HT-29 (cell line): ENCODE measurements around the gene KIF6. TPM values are rescaled to one million over a fixed set of nuclear protein-coding genes. Genes with fewer than 3 reads are reported as not detected.
"Not testable (repeated sequence)": the region's sequence is repeated elsewhere in the genome, so short reads cannot be mapped to it uniquely, and the experiment has no call there.

Experiments
- DNase-seq: peaks from one replicate; pipeline ENCODE4 v3.0.0-alpha.2; 2015; ENCODE audit warnings: low spot score
- total RNA-seq: library from RNA; depleted of rRNA; stranded (reverse); fragments of >200 nt; shearing (Covaris generic); gene quantifications from 2 replicates; pipeline ENCODE4 v1.2.3, GENCODE V29; 2014

KIF6 gene
- total RNA-seq, 1 experiment from 2014 or later, result not detected

DNA sequence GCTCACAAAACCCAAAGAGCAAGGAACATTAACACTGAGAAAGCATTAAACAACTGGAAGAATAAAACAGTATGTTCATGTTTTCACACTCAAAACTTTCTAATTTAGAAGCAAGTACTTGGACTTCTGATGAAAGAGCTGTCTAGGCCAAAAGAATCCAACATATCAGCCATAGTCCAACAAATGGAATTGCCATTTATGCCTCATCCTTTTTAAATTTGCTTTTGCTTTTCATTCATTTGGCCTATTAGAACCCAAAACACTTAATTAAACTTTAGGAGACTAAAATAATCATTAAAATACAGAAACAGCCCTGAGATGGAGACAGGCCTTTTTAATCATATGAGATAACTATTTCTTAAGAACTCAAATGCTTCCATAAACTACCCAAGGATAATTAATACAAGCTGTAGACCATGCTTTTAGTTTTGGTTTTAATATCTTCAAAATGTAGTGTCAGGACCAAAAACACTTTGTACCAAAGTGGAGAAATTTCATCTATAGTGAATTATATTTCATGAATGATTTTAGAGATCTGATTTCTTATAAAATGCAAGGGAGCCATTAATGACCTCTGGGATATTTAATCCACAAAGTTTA is 166.5 kb downstream of the KIF6 start:
- no peak for DNase-seq

DNA sequence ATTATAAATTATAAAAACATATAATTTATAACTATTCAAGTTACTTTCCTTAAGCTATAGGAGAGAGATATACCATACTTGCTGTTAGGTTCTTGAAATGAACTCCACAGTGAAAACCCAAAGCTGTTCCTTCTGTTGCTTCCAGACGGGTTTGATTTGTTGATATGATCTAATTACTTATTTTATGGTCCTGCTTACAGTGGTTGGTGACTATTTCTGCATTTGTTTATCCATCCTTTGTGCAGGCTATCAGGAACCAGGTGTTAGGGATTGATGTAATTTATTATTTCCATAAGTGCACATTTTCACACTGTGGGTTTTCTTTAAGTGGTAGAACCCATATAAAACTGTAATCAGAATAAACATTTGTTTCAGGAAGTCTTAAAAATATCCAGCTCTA is 167.1 kb downstream of the KIF6 start:
- DNase-seq, result no peak

DNA sequence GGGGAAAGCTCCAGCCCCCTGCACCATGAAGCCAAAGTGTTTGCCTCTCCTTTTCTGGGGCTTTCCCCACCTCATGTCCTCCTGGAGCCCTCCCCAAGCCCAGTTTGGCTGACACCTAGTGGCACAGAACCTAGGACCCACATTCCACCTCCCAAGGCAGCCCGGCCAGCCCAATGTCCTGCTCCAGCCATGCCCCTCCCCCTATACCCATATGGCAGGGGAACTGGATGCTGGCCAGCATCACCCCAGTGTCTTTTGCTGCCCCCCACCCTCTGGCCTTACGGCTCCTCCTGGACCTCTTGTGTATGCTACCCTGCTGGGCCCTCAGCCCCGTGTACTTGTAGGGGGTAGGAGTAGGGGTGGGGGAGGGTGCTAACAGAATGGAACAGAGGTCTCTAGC is 170.1 kb downstream of the KIF6 start:
- no peak for DNase-seq

DNA sequence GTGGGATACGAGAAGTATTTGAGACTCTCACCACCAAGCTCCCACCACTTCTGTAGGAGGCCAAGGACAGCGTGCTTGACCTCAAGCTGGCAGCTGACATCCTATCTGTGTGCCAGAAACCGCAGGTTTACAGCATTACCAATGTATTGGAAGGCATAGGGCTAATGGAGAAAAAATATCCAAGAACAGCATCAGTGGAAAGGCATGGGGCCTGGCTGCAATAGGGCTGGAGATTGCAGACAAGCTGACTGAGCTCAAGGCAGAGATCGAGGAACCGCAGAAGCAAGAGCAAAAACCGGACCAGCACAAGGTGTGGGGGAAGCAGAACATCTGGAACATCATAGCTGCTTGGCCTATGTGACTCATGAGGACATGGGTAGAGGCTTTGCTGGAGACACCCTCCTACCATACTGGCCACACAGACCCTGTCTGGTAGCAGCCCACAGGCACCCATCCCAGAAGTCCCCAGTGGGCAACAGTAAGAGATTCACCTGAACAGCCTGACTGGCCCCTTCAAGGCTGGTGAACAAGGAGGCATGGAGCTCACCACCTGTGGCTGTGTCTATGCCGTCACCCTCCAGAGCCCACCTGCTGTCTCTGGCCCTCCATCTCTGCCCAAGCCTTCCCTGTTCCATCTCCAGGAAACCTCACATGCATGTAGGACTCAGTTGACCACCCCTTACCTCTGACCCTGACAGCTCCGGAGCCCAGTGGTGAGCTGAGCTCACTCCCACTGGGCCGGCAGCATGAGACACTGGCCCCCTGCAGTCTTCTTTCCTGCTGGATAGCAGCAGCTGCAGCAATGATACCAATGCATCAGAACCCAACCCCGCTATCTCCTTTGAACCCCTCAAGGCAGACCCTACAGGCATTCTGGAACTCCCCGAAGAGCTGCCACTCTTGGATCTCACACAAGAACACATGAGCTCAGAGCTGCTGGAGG is 171.1 kb downstream of the KIF6 start:
- no peak for DNase-seq

DNA sequence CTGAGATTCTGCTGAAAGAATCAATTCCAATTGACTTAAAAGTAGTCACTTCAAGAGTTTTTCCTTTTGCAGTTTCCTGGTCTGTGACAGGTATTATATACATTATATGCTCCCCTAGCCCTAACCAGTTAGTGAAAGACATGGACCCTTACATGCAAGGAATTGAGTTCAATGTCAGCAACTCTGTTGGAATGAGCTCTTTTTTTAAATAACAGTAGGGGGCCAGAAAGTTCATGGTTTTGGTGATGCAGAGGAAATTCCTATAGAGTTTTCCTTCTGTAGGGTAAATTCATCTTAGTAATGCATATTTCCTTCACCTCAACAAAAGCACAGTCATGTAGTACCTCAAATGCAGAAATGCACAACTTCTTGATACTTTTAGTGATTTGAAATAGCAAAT is 172.2 kb downstream of the KIF6 start:
- DNase-seq, result no peak

DNA sequence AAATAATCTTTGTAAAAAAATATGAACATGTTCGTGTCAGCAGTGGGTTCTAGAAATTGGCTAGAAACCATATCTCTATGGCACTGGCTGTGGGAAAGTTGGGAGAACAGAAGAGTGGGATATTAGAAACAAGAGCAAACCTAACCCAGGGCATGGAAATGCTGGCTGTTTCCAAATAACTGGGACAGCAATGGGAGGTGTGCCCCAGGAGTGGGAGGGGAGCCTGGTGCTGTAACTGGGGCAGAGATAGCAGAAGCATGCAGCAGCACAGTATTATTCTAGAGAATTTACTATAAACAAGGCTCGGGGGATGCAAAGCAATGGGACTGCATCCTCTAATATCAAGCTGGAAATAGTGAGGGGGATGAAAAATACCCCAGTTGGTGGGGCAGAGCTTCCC is 175.0 kb downstream of the KIF6 start:
- DNase-seq, result no peak

DNA sequence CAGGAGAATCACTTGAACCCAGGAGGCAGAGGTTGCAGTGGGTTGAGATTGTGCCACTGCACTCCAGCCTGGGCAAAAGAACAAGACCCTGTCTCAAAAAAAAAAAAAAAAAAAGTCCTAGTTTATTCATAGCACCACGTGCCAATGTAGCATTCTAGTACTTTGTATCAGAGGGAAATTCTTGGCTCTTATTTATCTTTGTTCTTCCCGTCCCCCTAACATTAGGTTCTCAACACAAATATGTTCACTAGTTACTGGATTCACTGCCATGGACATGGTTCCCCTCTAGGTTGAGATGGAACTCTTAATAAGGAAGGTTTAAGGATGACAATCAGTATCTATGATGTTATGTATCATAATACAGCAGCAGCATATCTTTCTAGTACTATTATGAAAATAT is 178.5 kb downstream of the KIF6 start:
- no peak for DNase-seq

DNA sequence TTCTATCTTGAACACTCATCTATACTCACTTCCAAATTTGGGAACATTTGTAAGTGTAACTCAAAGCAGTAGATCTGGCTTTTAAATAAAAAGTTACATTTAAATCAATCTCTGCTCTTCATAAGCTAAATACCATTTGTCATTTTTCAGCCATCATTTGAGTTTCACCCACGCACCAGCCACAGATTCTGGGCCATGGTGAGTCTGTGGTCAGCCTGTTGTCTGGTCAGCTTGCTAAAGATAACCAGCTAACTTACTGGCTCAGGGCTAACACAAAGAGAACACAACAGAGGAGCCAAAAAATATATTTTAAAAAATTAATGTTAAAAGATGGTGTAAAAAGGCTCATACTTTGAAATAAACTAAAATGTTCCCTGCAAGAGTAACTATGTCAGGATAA is 181.3 kb downstream of the KIF6 start:
- DNase-seq, result no peak

DNA sequence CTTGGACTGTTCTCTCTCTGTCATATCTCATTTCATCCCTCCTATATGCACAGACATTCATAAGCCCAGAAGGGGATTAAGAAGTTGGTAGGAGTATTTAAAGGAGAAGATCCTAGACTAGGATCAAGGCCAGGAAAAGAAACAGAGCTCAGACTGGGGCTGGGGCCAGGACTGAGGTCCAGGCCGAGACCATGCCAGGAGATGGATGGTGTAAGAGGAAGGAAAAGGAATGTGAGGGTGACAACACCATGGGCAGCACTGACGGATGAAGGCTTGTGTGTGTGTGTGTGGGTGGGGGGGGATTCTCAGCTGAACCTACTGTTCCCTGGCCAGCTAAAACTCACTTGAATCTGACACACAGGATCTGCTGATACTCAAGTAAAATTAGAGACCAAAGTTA is 182.1 kb downstream of the KIF6 start:
- no peak for DNase-seq

DNA sequence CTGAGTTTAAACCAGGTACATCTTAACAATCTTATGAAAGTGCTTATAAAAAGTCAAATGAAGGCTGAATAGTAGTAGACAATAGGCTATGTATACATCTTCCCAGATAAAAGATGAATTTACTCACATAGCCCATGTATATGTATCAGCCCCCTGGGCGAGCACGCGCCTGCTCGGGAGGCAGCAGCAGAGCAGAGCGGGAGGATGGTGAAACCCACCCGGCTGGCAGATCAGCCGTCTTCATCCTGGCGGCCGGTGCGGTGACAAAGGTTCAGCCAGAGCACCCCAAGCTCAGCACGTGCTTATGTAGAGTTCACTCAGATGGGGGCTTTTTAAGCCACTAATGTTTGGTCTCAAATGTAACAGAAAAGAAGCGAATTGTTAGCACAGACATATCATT is 184.8 kb downstream of the KIF6 start:
- DNase-seq, result no peak

DNA sequence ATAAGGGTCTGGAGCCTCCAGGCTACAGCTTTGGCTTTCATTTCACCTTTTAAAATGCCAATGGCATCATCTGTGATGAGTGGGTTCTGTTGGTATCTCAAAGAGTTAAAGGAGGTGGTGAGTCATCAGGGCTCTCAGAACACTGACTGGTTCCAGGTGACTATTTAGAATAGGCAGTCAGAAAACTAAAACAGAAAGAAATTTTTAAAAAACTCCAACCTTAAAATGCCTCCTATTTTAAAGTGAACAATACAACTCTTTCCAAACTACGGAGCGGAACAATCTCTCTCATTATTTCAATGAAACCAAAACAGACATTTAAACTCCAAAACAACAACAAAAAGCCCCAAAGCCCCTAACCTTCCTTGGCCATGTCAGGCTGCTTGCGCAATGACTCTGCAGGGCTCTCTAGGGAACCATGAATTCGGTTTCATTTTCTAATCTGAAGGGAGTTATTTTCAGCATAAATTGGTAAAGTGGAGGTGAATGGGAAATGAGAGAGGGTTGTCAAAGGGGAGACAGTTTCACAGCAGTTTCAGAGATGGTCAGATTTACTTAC is 194.9 kb downstream of the KIF6 start:
- no peak for DNase-seq

DNA sequence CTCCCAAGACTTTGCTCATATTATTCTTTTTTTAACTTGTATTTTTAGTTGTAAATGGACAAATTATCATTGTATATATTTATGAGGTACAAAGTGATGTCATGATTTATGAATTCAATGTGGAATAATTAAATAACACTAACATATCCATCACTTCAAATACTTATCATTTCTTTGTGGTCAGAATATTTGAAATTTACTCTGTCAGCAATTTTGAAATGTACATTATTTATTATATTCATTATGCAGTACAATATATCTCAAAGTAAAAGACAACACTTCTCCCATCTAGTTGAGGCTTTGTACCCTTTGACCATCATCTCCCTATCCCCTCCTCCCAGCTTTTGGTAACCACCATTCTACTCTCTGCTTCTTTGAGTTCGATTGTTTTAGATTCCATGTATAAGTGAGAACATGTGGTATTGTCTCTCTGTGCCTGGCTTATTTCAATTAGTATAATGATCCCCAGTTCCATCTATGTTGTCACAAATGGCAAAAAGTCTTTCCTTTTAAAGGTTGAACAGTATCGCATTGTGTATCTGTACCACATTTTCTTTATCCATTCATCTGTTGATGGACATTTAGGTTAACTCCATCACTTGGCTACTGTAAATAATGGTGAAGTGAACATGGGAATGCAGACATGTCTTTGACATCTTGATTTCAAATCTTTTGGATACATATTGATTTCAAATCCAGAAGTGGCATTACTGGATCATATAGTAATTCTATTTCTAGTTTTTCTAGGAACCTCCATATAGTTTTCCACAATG is 197.2 kb downstream of the KIF6 start:
- DNase-seq, result no peak

DNA sequence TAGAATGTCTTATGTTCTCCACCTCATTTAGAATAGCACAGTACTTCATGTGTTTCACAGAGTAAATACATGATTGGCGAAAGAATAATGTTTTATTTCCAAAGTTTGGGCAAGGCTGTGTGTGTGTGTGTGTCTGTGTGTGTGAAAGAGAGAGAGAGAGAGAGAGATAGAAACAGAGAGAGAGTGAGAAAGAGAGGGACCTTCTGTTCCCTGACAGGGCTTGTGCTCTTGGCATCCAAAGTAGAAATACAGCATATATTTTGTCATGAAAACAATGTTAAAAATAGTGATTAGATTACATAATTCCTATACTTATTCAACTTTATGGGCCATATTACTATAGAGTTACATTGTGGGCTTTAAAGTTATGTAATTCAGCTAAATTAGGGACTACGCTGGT is 201.2 kb downstream of the KIF6 start:
- no peak for DNase-seq

DNA sequence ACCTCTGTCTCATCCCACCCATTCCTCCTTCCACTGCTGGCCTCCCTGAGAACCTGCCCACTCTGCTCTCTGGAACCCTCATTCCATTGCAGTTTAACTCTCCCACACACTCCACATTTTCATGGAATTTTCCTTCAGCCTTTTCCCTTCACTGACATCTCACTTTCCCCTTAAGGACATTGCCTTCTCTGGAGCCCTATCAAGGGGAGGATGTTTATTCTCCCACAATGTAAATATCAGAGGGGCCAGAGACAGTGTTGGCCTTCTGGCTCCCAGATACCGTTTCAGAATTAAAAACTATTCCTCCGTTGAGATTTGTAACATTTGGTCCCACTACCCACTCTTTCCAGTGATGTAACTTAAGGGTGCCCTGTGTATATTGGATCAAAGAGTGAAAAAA is 203.2 kb downstream of the KIF6 start:
- DNase-seq, result no peak

DNA sequence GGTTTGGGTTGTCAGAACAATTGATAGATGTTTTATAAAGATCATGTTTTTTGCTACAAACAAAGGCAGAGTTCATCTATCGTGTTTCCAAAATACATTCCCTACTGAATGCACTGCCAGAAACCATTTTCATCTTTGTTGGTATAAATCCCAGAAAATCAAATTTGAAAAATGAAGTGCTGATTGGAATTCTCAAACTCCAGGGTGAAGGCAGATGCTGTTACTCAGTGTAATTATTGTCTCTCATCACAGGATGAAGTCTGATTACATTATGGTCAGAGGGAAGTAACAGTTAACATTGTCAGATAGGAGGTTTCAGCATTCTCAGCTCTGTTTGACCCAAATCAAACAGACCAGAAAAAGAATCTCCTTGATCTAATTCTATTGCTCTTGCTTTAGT is 204.3 kb downstream of the KIF6 start:
- no peak for DNase-seq

DNA sequence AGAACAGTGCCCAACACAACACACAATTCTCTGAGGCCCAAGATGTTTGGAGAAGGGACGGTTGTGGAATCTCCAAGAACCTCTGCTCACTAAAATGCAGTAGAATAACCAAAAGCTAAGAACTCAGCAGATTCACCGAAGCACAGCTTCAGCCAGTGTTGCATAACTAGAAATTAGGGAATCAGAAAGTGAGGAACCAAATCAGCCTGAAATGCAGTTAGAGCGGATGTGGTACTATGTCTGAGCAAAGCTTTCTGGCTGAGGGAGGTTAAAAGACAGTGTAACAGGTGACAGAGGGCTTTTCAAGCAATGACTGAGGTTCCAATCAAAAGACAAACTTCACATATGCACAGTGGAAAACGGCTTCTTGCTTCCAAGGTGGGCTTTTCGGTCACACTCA is 204.8 kb downstream of the KIF6 start:
- no peak for DNase-seq

DNA sequence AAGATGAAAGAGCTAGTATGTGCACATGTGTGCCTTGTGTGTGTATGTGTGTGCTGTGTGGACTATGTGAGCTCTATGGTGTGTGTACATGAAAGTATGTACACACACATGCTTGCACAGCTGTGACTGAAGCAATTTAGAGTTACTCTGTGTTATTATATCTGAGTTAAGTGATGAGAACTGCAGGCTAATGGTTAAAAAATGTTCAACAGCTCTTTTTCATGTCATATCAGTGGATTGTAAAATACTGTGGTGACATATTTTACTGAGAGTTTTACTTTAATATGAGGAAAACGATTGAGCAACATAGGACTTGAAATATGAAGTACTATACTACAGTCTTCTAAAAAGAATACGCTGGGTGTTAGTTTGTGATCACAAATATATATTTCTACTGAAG is 207.0 kb downstream of the KIF6 start:
- no peak for DNase-seq

DNA sequence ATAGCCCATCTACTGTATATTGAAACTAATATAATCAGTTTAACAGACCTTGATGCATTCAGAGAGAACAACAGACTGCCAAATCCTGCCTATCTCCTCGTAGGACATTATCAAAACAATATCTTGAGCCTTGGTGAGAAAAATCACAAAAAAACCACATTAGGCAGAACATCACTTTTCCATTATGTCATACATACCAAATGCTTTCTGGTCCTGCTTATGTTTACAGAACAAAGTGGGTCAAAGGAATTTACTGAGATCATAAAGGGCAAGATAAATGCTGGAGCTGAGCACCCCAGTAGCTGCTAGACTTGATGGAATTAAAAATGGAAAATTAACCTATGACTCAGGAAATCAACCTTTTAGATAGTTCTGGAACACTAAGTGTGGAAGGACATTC is 207.5 kb downstream of the KIF6 start:
- no peak for DNase-seq

DNA sequence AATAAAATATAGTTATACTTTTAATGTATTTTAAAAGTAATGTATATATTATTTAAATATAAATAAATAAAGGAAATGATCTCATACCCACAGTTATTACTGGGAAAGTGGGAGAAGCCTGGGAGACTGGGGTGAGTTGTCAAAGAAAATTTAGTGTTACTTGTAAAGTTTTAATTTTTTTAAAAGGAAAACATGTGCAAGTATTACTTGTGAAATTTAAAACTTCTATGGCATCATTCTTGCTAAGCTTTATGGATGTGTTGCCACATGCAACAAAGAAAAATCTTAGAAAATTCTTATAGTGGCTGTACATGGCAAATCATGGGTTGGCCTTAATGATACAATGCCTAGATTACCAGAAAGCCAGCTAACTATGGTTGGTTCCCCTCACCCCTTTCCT is 208.7 kb downstream of the KIF6 start:
- DNase-seq, result no peak

DNA sequence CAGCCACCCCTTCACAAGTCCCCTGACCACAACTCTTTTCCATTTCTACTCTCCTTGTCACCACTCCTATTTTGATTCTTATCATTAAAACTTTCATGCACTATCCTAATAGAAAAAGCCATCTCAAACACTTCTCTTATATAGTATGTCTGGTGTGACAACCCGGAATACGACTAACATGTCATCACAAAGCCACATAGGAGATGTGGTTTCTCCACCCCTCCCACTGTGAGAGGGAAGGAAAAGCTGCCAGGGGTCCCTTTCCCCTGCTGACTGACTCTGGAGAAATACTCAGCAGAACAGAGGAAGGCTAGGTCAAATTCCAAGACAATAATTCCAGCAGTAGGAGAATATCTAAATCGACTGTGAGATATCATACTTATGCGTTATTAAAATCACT is 209.7 kb downstream of the KIF6 start:
- DNase-seq, result no peak

DNA sequence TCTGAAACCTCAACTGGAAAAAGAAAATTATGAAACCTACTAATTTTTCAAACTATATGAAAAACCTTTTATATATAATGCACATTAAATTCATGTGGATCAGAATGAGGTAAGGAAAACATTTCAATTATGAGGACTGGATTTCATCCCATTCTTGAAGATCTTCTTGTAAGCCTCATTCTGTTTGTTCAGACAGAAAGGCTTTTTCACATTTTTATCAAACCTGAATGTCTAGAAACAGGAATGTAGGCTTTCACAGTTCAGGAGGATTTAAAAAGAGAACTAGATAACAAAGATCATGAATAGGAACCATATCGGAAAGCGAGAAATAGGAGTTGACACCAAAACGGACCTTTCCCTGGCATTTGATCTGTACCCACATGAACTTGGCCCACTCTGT is 210.2 kb downstream of the KIF6 start:
- no peak for DNase-seq

DNA sequence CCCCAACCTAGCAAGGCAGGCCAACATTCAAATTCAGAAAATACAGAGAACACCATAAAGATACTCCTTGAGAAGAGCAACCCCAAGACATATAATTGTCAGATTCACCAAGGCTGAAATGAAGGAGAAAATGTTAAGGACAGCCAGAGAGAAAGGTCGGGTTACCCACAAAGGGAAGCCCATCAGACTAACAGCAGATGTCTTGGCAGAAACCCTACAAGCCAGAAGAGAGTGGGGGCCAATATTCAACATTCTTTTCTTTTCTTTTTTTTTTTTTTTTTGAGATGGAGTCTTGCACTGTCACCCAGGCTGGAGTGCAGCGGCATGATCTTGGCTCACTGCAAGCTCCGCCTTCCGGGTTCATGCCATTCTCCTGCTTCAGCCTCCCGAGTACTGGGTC is 215.4 kb downstream of the KIF6 start:
- DNase-seq, result not testable (repeated sequence)
